ENCODE data around the gene FLT3LG. TPM values are rescaled to one million over a fixed set of nuclear protein-coding genes. Genes with fewer than 3 reads are reported as not detected.

FLT3LG gene
- total and polyA plus RNA-seq, 9 of the 15 experiments (the other 6 are each of a cell fraction or from before 2014, with no cell fraction given) = 0.31 to 6.4 (median 1.1) TPM

- Histone ChIP-seq H3K4me2 (ENCODE audit: insufficient read depth, low read length) (peak within 1 kb of the TSS; percentile 95), H3K27me3 (ENCODE audit: control insufficient read depth in 2 of 2, insufficient read depth in 2 of 2, low read length in 2 of 2) (no peaks in the 10 kb centered on the region), H3K27ac (ENCODE audit: extremely low read depth, low read depth, low read length) (peak within 1 kb of the TSS; percentile 99), H2AFZ (ENCODE audit: low read depth, low read length) (peak within 1 kb of the TSS; percentile 96), H3K9me1 (ENCODE audit: control insufficient read depth, insufficient read depth, low read length) (peaks cover 3% of the 10 kb centered on the region), H3K4me3 (peak within 1 kb of the TSS; percentile 100), H3K9me3 (replicated peaks; ENCODE audit: control insufficient read depth, insufficient read depth, low read depth, low read length) (no peaks in the 10 kb centered on the region), H4K20me1 (replicated peaks; ENCODE audit: control insufficient read depth, insufficient read depth, low read length) (peaks cover 30% of the 10 kb centered on the region), H3K4me1 (replicated peaks in 1 of 2; ENCODE audit: control insufficient read depth in 2 of 2, insufficient read depth in 2 of 2, low read length in 2 of 2) (peaks cover 19 to 30% of the 10 kb centered on the region in 2 experiments; a peak in 3 of 5 replicates), H3K79me2 (ENCODE audit: control insufficient read depth, insufficient read depth, low read length) (peaks cover 46% of the 10 kb centered on the region), H3K36me3 (ENCODE audit: control insufficient read depth, insufficient read depth, low read length) (peaks cover 50% of the 10 kb centered on the region), H3K9ac (ENCODE audit: insufficient read depth in 1 of 2, low read depth in 2 of 2, low read length in 2 of 2) (peak within 1 kb of the TSS; percentile 97 to 100)
- in situ Hi-C loops (cut with MboI) (no loop called here), intact Hi-C loops (cut with micrococcal nuclease) (no loop called here)
- BruUV-seq (replicated peaks) = TSS peak; percentile 59
- ChIA-PET POLR2A (interaction anchor here (0.6 to 3.0 kb wide), 15 partner anchors 8 to 994 kb away, joined by 3 to 16 read pairs (median 4); partner anchors contain the start of genes PIH1D1, PRMT1 and RPS11), CTCF (ENCODE audit: low intra/inter-chr PET ratio) (interaction anchor here (0.6 kb wide), 1 partner anchor 378 kb away, joined by 3 read pairs; no protein-coding TSS in a partner anchor)
- FAIRE-seq = peak; percentile 95
- DNase-seq (ENCODE audit: extremely low read depth in 1 of 4, low spot score in 3 of 4) = peak; percentile 91 to 100 (median 96)
- peak; percentile 92 for ATAC-seq
- WGBS (ENCODE audit: insufficient coverage, low coverage, missing lambda C conversion rate) = 2% methylated on average over 56 of the region's 57 CpGs
- TF ChIP-seq C11orf30 (IDR thresholded peaks at IDR 0.05; ENCODE audit: low read depth) = peak; percentile 86
- no peak for TF ChIP-seq STAT5B (CRISPR knock-in tag; IDR thresholded peaks at IDR 0.05)
- peak; percentile 93 for TF ChIP-seq MYC (IDR thresholded peaks at IDR 0.05; ENCODE audit: low read depth, low read length)
- peak; percentile 83; the same call in 1 of the 2 replicates for TF ChIP-seq MYC (CRISPR knock-in tag; IDR thresholded peaks at IDR 0.05; ENCODE audit: borderline replicate concordance, low read depth)
- 0 out of 2 replicates have a peak, but pooled peaks have one; percentile 8 for TF ChIP-seq ZNF764 (CRISPR knock-in tag; IDR thresholded peaks at IDR 0.05; ENCODE audit: low read depth)
- peak; percentile 92 for TF ChIP-seq GABPA (tag; conservative IDR thresholded peaks at IDR 0.05; ENCODE audit: low read depth)
- TF ChIP-seq ZNF232 (CRISPR knock-in tag; IDR thresholded peaks at IDR 0.05) = peak; percentile 80
- TF ChIP-seq GATA2 (CRISPR knock-in tag; IDR thresholded peaks at IDR 0.05) = no peak
- peak; percentile 59 for TF ChIP-seq NBN (IDR thresholded peaks at IDR 0.05; ENCODE audit: low read depth)
- TF ChIP-seq ZFX (CRISPR knock-in tag; IDR thresholded peaks at IDR 0.05) = peak; percentile 87
- TF ChIP-seq MBD2 (IDR thresholded peaks at IDR 0.05; ENCODE audit: borderline replicate concordance, low read depth) = peak; percentile 91
- peak; percentile 28; the same call in 1 of the 2 replicates for TF ChIP-seq NCOA1 (IDR thresholded peaks at IDR 0.05; ENCODE audit: low read depth)
- TF ChIP-seq CHCHD3 (CRISPR knock-in tag; IDR thresholded peaks at IDR 0.05) = peak; percentile 74; the same call in 1 of the 2 replicates
- TF ChIP-seq VEZF1 (CRISPR knock-in tag; IDR thresholded peaks at IDR 0.05) = peak; percentile 55
- peak; percentile 95 for TF ChIP-seq RBM39 (optimal IDR thresholded peaks at IDR 0.05; ENCODE audit: low read depth, low read length)
- TF ChIP-seq ZNF274 (IDR thresholded peaks at IDR 0.05; ENCODE audit: borderline replicate concordance, low read depth, low read length) = no peak
- TF ChIP-seq ZBTB12 (CRISPR knock-in tag; IDR thresholded peaks at IDR 0.05) = peak; percentile 93
Measured at GRCh38 chr19:49487277-49488045, 13.4 kb downstream of the FLT3LG start, which contains the start of gene RPL13A. RPL13A (plus strand) TSS chr19:49487608; CDS start chr19:49487630, 22 bp downstream.
